Prostate gland (tissue), 2 donors: ENCODE data around the gene C1orf105. TPM values are rescaled to one million over a fixed set of nuclear protein-coding genes. Genes with fewer than 3 reads are reported as not detected.

Source experiments
- DNase-seq: peaks from one replicate; pipeline ENCODE4 v3.0.0-alpha.2; 2019; ENCODE audit warnings: low spot score
- H3K27ac ChIP-seq, 2 donors: fragments of 200-600 bp; sonication (generic); 2 replicates each; pipeline ENCODE4 v1.5.1; 2017 to 2019
- H3K27me3 ChIP-seq: fragments of 200-600 bp; sonication (generic); replicated peaks from 2 replicates; pipeline ENCODE4 v1.5.1; 2019; ENCODE audit not compliant: insufficient read depth
- H3K36me3 ChIP-seq, 2 donors: fragments of 200-600 bp; sonication (generic); 1 replicate in 1 of 2; 2 replicates in 1 of 2; pipeline versions ENCODE4 v1.5.1 to v1.8.1; 2017 to 2019
- H3K4me1 ChIP-seq: fragments of 200-600 bp; sonication (generic); replicated peaks from 2 replicates; pipeline ENCODE4 v1.5.1; 2019
- H3K4me3 ChIP-seq, 2 donors: fragments of 200-600 bp; sonication (generic); 2 replicates each; pipeline ENCODE4 v1.5.1; 2017 to 2019
- H3K9me3 ChIP-seq: fragments of 200-600 bp; sonication (generic); 2 replicates; pipeline ENCODE4 v1.5.1; 2017
- POLR2A ChIP-seq: fragments of 450-650 bp; IDR thresholded peaks from one replicate; pipeline ENCODE4 v1.6.1; 2016; ENCODE audit warnings: antibody characterized with exemption, mild to moderate bottlenecking
- POLR2AphosphoS5 ChIP-seq: sonication (generic); formaldehyde crosslinking; IDR thresholded peaks from one replicate; pipeline ENCODE4 v1.6.1; 2017; ENCODE audit warnings: antibody characterized with exemption
- WGBS: methylation state at CpG from one replicate; pipeline ENCODE4 v1.1.5; 2018; 5-methylcytosine and 5-hydroxymethylcytosine counted together
- intact Hi-C: fragments of 100-400 bp; cut with DNase I; formaldehyde crosslinking; loops from one replicate; pipeline ENCODE4 v1.14.2; 2022
- total RNA-seq, 2 donors: library from RNA; depleted of rRNA; stranded (reverse); fragments of >200 nt; gene quantifications; one replicate each; pipeline ENCODE4 v1.1.0, GENCODE V29; 2016
- TF ChIP-seq, protein P1 (sequence below), 4 experiments: fragments of 200-600 bp in 2 of 4; fragments of 450-650 bp in 2 of 4; sonication (generic) in 2 of 4; IDR thresholded peaks; 1 replicate in 3 of 4; 2 replicates in 1 of 4; pipeline ENCODE4 v1.5.1; 2016 to 2019; ENCODE audit warnings: antibody characterized with exemption in 4 of 4, mild to moderate bottlenecking in 2 of 4, moderate library complexity in 2 of 4

The C1orf105 gene
- total RNA-seq, 2 donors from 2014 or later: 0.36 to 1.4 TPM

DNA sequence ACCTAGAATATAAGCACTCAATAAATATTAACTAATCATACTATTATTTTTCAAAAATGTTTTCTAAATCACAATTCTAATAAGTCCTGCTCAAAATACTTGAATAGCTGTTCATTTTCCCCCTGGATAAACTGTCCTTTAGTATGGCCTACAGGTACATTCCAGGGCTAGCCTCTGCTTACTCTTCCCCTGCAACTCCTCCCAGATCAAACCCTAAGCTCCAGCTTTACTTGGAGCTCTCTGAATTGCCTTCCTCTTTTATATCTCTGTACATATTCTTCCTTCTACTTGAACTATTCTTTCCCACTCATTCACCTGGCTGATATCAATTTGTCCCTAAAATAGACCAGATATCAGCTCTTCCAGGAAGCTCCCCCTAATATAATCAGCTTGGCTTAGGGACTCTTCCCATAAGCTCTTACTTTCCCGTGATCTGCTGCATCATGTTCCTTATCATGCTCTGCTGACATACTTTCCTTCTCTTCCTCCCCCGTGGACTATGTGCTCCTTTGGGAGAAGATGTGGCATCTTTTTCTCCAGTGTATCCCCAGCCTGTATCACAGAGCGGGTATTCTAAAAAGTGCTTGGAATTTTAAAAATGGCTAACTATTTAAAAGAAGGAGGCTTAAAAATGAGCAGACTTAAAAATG, 66.4 kb downstream of the C1orf105 start:
- intact Hi-C loops: no loop called here
- 87% methylated on average over 3 of the region's 3 CpGs for WGBS
- no peaks in the 10 kb centered on the region for H3K36me3 ChIP-seq
- no peak overlapping the region for H3K4me3 ChIP-seq
- no peak overlapping the region for H3K27ac ChIP-seq
- H3K9me3 ChIP-seq: no peaks in the 10 kb centered on the region
- DNase-seq: no peak
- TF ChIP-seq POLR2A: no peak
- TF ChIP-seq POLR2AphosphoS5: no peak
- TF ChIP-seq, protein P1, sequence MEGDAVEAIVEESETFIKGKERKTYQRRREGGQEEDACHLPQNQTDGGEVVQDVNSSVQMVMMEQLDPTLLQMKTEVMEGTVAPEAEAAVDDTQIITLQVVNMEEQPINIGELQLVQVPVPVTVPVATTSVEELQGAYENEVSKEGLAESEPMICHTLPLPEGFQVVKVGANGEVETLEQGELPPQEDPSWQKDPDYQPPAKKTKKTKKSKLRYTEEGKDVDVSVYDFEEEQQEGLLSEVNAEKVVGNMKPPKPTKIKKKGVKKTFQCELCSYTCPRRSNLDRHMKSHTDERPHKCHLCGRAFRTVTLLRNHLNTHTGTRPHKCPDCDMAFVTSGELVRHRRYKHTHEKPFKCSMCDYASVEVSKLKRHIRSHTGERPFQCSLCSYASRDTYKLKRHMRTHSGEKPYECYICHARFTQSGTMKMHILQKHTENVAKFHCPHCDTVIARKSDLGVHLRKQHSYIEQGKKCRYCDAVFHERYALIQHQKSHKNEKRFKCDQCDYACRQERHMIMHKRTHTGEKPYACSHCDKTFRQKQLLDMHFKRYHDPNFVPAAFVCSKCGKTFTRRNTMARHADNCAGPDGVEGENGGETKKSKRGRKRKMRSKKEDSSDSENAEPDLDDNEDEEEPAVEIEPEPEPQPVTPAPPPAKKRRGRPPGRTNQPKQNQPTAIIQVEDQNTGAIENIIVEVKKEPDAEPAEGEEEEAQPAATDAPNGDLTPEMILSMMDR (IDR thresholded peaks at IDR 0.05): no peak
- no peaks in the 10 kb centered on the region for H3K4me1 ChIP-seq
- no peaks in the 10 kb centered on the region for H3K27me3 ChIP-seq

DNA sequence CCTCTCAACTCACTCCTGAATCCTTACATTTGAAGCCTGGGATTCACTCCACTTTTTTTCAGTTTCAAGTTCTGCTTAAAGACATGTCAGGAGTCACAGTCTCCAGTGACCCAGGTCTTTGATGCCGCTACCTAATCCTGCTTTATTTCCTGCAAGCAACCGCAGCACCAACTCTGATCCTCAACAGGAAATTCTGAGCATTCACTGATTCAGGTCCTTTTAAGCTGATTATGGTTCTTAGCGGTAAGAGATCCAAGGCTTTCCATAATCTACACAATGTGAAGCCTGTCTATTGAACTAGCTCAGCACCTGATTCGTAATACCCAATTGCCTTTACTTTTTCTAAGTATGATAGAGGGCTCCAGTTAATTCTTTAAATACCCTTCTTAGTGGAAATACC, 67.1 kb downstream of the C1orf105 start:
- no peaks in the 10 kb centered on the region for H3K4me1 ChIP-seq
- no peak overlapping the region for H3K4me3 ChIP-seq
- DNase-seq: no peak
- H3K27ac ChIP-seq: no peak overlapping the region
- intact Hi-C loops: no loop called here
- H3K9me3 ChIP-seq: no peaks in the 10 kb centered on the region
- 95% methylated on average over 4 of the region's 4 CpGs for WGBS
- no peaks in the 10 kb centered on the region for H3K27me3 ChIP-seq
- no peaks in the 10 kb centered on the region for H3K36me3 ChIP-seq
- TF ChIP-seq POLR2A (no peak), POLR2AphosphoS5 (no peak)
- TF ChIP-seq, protein P1 (IDR thresholded peaks at IDR 0.05): no peak

DNA sequence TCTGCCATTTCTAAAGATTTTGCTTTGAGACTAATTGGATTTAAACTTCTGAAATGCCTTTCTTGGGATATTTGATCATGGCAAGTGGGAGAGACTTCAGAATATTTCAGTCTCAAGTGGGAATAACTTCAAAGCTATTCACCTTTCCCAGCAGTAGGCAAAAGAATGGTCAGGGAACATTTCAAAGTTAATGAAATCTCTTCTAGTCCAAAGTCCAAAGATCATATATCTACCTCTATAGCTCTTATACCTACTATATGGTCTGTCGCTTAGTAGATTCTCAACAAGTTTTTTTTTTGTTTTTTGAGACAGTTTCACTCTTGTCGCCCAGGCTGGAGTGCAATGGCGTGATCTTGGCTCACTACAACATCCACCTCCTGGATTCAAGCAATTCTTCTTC, 67.9 kb downstream of the C1orf105 start:
- WGBS: 98% methylated on average over 3 of the region's 3 CpGs
- Histone ChIP-seq H3K27me3 (no peaks in the 10 kb centered on the region), H3K4me1 (no peaks in the 10 kb centered on the region), H3K27ac (no peak overlapping the region), H3K36me3 (no peaks in the 10 kb centered on the region), H3K9me3 (no peaks in the 10 kb centered on the region), H3K4me3 (no peak overlapping the region)
- intact Hi-C loops: no loop called here
- TF ChIP-seq POLR2A (no peak), POLR2AphosphoS5 (no peak)
- TF ChIP-seq, protein P1 (IDR thresholded peaks at IDR 0.05): no peak
- DNase-seq: no peak

DNA sequence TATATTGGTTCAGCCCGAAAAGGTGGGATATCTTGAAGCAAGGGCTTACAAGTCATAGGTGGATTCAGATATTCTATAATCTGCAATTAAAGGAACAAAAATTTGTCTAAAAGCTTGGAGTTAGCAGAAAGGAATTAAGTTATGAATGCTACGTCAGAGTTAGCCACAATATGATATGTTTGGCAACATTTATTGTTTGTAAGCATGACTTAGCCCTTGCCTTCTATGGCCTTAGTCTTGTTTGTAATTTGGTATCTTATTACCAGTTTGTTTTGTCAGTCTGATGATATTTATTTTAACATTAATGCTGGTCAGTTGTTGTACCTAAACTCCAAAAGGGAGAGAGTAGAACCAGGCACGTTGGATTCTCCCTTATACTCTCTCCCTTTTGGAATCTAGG, 69.4 kb downstream of the C1orf105 start:
- intact Hi-C loops: no loop called here
- Histone ChIP-seq H3K9me3 (no peaks in the 10 kb centered on the region), H3K36me3 (no peaks in the 10 kb centered on the region), H3K4me1 (no peaks in the 10 kb centered on the region), H3K4me3 (no peak overlapping the region), H3K27ac (no peak overlapping the region), H3K27me3 (no peaks in the 10 kb centered on the region)
- no peak for DNase-seq
- WGBS: 81% methylated on average over 3 of the region's 3 CpGs
- TF ChIP-seq, protein P1 (IDR thresholded peaks at IDR 0.05): no peak
- TF ChIP-seq POLR2A (no peak), POLR2AphosphoS5 (no peak)

DNA sequence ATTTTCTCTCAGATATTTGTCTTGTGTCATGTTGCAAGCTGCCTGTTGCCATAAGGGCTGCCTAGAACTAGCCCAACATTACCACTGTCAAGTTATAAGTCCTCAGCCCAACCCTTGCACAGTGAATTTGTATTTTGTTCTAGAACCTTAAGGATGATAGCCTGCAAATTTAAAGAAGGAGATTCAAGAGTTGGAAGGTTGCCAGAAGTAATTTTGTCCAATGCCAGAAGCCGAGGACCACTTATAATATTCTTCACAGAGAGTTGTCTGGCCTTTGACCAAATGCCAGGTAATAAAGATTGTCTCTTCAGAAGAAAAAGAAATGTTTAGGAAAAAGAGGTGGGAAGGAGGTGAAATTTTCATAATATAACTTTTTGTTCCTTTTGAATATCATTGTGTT, 71.9 kb downstream of the C1orf105 start:
- Histone ChIP-seq H3K27me3 (no peaks in the 10 kb centered on the region), H3K36me3 (no peaks in the 10 kb centered on the region), H3K27ac (no peak overlapping the region), H3K9me3 (no peaks in the 10 kb centered on the region), H3K4me3 (no peak overlapping the region), H3K4me1 (no peaks in the 10 kb centered on the region)
- WGBS: 50% methylated on average over 1 of the region's 1 CpG
- intact Hi-C loops: no loop called here
- TF ChIP-seq POLR2AphosphoS5 (no peak), POLR2A (no peak)
- TF ChIP-seq, protein P1 (IDR thresholded peaks at IDR 0.05): no peak
- DNase-seq: no peak
